ENCODE results near the gene ANO7.

The ANO7 gene

DNA sequence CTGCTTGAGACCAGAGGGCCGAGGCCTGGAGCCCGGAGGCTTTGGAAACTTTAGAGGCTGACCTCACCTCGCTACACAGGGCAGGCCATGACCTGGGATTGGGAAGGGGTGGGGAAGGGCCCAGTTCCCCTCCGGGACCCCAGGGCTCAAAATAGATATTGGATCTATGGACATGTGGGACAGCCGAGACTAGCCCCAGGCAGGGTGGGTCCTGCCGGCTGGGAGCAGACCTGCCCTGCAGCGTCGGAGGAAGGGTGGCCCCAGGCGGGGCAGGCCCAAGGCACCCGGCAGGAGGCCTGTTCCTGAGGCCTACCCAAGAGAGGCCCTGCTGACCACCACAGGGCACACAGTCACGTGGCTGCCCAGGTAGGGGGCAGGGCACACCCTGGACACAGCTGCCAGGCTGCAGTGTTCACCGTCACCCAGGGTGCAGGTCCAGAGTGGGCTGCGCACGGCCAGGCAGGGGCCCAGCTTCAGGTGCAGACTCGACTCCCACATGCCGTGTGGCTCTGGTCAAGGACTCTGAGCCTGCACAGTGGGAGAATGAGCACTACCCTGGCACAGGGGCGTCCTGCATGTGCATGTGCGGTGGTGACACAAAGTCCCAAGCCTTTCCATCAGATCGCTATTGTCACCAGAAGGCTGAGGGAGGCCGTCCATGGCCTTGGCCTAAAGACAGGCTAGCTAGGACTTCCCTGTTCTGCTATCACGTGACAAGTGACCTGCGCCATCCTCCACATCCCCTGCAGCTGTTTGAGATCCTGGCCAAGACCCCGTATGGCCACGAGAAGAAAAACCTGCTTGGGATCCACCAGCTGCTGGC lies 13.2 kb downstream of the ANO7 start:
- Histone ChIP-seq H3K27me3 (no peaks in the 10 kb centered on the region), H3K36me3 (no peaks in the 10 kb centered on the region), H3K4me1 (ENCODE audit: control insufficient read depth in 1 of 2, insufficient read depth in 1 of 2, low read depth in 1 of 2, low read length in 1 of 2) (peaks cover 13 to 20% of the 10 kb centered on the region in 2 experiments), H3K27ac (no peak overlapping the region), H3K4me3 (ENCODE audit: low read depth in 1 of 2, low read length in 1 of 2) (no peak overlapping the region), H3K9me3 (no peaks in the 10 kb centered on the region)
- TF ChIP-seq CTCF (IDR thresholded peaks at IDR 0.05) = no peak

- Histone ChIP-seq H3K4me1 (ENCODE audit: control insufficient read depth in 1 of 2, insufficient read depth in 1 of 2, low read depth in 1 of 2, low read length in 1 of 2) (peaks cover 13 to 20% of the 10 kb centered on the region in 2 experiments), H3K27ac (no peak overlapping the region), H3K36me3 (no peaks in the 10 kb centered on the region), H3K9me3 (no peaks in the 10 kb centered on the region), H3K27me3 (no peaks in the 10 kb centered on the region), H3K4me3 (ENCODE audit: low read depth in 1 of 2, low read length in 1 of 2) (no peak overlapping the region)
- TF ChIP-seq CTCF (IDR thresholded peaks at IDR 0.05) = no peak
These were observed 13.8 kb downstream of the ANO7 start for GRCh38 chr2:241202268-241202585.

GRCh38 chr2:241202681-241203080 lies 14.2 kb downstream of the ANO7 start:
- Histone ChIP-seq H3K27me3 (no peaks in the 10 kb centered on the region), H3K4me3 (ENCODE audit: low read depth in 1 of 2, low read length in 1 of 2) (no peak overlapping the region), H3K4me1 (ENCODE audit: control insufficient read depth in 1 of 2, insufficient read depth in 1 of 2, low read depth in 1 of 2, low read length in 1 of 2) (peaks cover 13 to 20% of the 10 kb centered on the region in 2 experiments), H3K36me3 (no peaks in the 10 kb centered on the region), H3K9me3 (no peaks in the 10 kb centered on the region), H3K27ac (no peak overlapping the region)
- no peak for TF ChIP-seq CTCF (IDR thresholded peaks at IDR 0.05)

- Histone ChIP-seq H3K9me3 (no peaks in the 10 kb centered on the region), H3K36me3 (no peaks in the 10 kb centered on the region), H3K27ac (no peak overlapping the region), H3K4me3 (ENCODE audit: low read depth in 1 of 2, low read length in 1 of 2) (no peak overlapping the region), H3K27me3 (no peaks in the 10 kb centered on the region), H3K4me1 (ENCODE audit: control insufficient read depth in 1 of 2, insufficient read depth in 1 of 2, low read depth in 1 of 2, low read length in 1 of 2) (peaks cover 13 to 20% of the 10 kb centered on the region in 2 experiments)
- no peak for TF ChIP-seq CTCF (IDR thresholded peaks at IDR 0.05)
These were observed 14.9 kb downstream of the ANO7 start for GRCh38 chr2:241203218-241204009.

- peaks cover 13 to 20% of the 10 kb centered on the region in 2 experiments for H3K4me1 ChIP-seq (ENCODE audit: control insufficient read depth in 1 of 2, insufficient read depth in 1 of 2, low read depth in 1 of 2, low read length in 1 of 2)
- H3K27me3 ChIP-seq = no peaks in the 10 kb centered on the region
- no peaks in the 10 kb centered on the region for H3K9me3 ChIP-seq
- no peak overlapping the region for H3K27ac ChIP-seq
- H3K4me3 ChIP-seq (ENCODE audit: low read depth in 1 of 2, low read length in 1 of 2) = no peak overlapping the region
- H3K36me3 ChIP-seq = no peaks in the 10 kb centered on the region
- TF ChIP-seq CTCF (IDR thresholded peaks at IDR 0.05) = no peak
These were observed 15.5 kb downstream of the ANO7 start for GRCh38 chr2:241204010-241204384.
